Measurements from ENCODE around the gene STAT4.

STAT4 gene

GRCh38 chr2:191144217-191144616 is 6.6 kb downstream of the STAT4 start:
- no peak for DNase-seq

DNA sequence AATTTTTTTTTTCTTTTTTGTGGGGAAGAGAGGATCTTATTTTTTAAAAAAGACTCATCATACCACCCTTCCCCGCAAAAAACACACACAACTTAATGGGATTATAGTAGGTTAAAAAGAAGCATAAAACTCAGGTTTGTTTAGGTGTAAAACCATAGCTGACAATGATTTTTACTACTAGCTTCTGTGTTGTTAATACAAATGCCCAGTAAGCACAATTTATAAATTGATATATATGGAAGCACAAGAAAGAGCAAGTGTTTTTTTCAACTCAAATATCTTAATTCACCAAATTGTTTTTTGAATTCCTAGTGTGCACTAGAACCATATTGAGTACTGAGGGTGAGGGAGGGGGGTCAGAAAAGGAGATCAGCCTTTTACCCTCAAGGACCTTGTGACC is 7.0 kb downstream of the STAT4 start:
- DNase-seq = no peak

- DNase-seq = no peak
Measured at GRCh38 chr2:191128911-191129304, 21.9 kb downstream of the STAT4 start.

GRCh38 chr2:191128172-191128910 is 22.5 kb downstream of the STAT4 start:
- DNase-seq = no peak

DNA sequence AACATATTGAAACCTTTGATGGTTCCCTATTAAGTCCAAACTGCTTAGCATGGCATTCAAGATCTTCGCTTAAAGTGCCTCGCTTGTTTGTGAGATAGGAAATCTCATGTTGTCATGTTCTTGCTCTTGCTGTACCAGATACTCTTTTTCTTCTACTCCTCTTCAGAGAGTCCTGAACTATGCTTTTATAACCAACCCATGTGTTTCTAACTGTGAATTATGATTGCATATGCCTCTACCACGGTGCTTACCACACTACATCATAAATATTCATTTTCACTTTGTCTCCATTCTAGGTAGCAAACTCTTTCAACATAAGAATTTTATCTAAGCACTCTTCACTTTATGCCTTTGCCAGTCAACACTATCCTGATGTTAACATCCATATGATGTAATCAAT is 23.6 kb downstream of the STAT4 start:
- DNase-seq = no peak

DNA sequence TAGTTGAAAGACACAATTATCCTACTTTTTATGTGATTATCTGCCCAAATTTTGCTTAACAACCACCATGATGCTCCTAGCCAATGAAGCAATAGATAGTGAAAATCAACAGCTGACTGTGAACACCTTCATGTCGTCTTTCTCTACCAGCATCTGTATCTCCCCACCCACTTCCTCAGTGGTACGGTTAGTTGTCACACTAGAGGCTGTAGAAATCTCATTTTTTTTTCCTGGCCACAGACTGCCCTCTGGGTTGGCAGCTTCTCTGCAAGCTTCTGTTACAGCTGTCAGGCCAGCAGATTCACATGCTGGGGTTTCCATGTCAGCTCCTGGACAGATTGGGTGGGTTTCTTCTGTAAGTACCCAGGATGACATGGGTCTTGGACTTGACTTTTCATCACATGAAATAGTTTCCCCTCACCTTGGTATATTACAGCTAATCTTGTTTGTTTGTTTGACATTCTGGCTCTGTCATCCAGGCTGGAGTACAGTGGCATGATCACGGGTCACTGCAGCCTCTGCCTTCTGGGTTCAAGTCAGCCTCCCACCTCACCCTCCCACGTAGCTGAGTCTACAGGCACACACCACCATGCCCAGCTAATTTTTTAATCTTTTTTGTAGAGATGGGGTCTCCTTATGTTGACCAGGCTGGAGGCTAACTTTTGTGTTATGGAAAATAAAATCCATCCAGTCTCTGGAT is 24.3 kb downstream of the STAT4 start:
- DNase-seq = no peak

DNA sequence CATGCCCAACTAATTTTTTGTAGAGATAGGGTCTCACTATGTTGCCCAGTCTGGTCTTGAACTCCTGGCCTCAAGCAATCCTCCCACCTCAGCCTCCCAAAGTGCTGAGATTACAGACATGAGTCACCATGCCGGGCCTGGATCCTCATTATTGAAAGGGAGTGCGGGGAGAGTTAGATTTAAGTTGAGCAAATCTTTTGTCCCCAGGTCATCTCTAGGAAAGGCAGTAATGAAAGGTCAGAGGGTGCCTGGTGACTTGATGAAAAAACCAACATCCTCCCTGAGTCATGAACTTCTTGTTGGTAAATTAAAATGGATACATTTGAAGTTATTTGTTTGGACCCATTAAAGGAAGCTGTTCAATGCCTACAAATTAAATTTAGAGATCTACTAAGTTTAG is 25.1 kb downstream of the STAT4 start:
- no peak for DNase-seq

DNA sequence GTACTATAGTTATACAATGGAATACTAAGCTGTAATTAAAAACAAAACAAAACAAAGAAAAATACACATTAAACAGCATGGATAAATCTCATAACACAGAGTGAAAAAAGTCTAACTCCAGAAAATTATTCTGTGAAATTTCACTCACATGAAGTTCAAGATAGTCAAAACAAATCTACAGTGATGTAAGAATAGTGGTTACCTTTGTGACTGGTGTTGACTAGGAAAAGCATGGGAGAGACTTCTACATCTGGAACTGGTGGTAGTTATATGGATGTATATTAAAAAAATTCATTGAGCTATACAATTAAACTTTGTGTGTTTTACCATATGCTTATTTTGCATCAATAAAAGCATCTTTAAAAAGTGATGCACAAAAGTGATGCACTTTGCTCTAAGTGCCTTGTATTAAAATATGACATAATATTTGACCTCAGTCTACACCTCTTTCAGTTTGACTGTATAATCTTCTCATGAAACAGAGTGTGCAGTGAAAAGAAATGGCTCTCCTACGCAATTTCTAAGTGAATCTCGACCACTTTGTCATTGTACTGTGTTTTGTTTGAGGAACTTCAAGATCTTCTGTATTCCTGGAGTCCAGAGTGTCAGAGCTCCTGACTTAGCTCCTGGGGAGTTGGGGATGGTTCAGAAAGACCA is 28.0 kb downstream of the STAT4 start:
- no peak for DNase-seq

GRCh38 chr2:191117341-191117740 is 33.5 kb downstream of the STAT4 start:
- no peak for DNase-seq

DNA sequence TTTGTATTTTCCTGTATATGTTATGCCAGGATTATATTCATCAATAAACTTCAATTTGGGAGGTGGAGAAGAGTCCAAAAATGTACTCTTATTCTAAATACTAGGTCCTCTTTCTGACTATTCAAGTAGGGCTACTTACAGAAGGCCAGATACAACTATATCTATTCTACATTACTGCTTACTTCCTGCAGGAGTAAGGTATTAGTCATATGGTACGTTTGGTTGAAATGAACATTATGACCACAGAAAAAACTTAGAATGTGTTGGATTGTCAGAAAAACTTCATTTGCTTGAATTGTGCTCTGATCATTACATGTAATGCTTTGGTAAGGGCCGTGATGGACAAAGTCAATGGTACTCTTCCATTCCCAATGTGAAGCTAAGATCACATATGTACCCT is 35.0 kb downstream of the STAT4 start:
- DNase-seq = no peak

- peak in 1 of 2 experiments; percentile 65 for DNase-seq
Measured at GRCh38 chr2:191115391-191115790, 35.4 kb downstream of the STAT4 start.

DNA sequence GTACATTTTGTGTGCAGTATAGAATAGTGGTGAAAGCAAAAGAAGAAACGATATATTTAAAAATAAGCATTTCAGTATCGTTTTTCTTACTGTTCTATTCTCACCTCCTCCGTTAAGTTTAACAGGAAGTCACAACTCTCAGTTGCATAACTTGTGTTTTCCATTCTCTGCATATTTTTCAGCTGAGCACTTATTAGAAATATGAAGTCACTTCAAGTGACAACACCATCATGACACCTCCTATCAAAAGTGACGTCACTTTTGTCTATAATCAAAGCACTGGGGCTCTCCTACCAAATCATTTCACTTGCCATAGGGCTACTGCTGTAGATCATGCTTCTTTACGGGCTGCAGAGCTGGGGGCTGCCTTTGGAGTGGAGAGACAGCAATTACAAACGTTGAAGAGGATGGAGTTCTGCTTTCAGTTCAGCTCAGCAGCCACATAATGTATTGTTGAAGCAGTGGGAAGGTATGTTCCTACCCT is 36.3 kb downstream of the STAT4 start:
- DNase-seq = peak in 1 of 2 experiments; percentile 13

DNA sequence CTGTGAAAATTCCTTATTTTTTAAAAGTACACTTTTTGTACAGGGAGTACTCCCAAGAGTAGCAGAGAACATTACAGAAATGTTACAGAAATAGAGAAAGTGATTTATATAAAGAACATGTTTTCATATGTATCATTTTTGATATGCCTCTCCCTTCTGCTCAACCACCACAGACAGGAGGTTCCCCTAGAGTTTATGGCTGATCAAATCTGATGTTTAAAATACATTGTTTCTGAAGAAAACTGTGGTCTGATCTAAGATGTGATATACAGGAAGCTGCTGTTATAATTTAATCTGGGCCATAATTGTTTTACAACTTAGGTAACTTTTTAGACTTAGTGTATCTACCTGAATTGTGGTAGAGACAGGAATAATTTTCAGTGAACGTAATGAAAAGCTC is 37.0 kb downstream of the STAT4 start:
- no peak for DNase-seq

DNA sequence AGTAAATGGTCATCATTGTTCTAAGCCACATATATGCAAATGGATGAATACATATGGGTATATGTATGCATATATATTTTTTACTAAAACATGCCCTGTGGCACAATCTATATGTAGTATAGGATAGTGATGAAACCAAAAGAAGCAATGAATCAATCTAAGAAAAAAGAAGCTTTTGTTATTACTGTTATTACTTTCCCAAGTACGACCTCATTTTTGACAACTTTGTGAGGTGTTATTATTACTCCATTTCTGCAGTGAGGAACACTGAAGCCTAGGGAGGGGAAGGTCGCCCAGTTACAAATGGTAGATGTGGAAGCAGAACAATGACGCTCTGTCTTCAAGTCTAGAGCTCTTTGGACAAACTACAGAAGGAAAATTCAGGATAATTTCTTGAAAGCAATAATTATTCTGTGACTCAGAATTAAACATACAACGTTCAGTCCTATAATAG is 38.3 kb downstream of the STAT4 start:
- no peak for DNase-seq

DNA sequence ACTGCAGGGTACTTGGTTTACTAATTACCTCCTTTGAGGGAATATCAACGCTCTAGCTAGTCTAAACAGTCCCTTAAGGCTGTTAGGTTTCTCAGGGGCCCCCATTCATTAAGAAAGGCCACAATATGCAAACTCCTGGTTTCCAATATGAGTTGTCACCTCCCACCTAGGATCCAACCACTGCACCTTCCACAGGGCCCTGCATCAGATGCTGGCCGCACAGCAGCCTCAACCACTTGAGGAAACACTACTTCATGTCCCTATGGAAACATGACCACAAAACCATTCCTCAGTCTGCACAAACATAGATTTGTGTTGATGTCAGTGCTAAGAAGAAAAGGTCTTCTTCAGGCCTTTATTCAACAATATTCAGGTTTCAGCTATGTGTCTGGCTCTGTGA is 40.9 kb downstream of the STAT4 start:
- no peak for DNase-seq

DNA sequence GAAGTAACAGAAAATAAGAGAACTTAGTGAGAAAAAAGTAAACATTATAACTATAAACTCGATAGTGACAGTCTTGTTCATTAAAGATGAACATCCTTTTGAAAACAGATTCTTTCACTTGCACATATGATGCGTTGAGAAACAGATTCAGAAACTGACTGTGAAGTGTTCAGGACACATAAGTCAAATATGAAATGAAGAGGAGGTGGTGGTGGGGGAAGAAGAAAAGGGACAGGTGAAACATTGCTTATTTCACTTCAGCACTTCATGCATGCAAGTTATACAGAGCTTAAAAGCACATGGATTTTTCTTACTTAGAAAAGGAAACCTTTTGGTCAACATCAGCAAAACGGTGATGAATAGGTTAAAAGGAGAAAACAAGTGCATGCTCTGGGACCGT is 42.5 kb downstream of the STAT4 start:
- no peak for DNase-seq

DNA sequence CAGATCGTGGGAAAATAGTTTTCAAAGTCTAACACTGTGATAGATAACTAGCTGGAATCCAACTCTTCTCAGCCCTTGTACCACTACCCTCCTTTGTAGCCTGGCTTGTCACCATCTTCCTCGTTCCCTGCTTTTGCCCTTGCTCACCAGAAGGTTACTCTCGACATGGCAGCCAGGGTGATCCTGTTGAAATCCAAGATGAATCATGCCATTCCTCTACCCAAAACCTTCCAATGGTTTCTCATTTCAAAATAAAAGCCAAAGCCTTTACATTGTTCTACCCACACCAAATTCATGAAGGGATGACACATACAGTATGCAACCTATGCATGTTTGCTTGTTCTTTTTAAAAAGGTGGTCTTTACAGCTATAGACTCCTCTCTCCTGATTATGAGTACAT is 45.7 kb downstream of the STAT4 start:
- no peak for DNase-seq

- DNase-seq = no peak
Measured at GRCh38 chr2:191103774-191104173, 47.0 kb downstream of the STAT4 start.

DNA sequence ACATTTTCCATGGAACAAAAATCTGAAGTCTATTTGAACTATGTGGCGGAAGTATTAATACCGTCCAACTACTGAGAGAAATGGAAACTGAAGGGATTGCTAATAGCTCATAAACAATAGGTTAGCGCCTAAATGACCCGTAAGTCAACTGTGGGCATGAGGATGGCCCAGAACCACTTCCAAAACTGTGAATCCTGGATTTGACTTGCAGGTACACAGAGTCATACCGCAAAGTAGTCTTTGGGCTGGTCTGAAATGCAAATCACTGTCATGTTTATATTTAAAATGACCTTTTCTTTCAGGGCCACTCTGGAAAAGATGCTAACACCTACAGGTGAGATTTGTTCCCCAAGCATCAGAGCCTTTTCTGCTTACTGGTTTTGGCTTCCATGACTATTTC is 50.6 kb downstream of the STAT4 start:
- no peak for DNase-seq

GRCh38 chr2:191087311-191087710 is 63.5 kb downstream of the STAT4 start:
- DNase-seq = no peak

GRCh38 chr2:191086706-191087105 is 64.1 kb downstream of the STAT4 start:
- DNase-seq = no peak

GRCh38 chr2:191083540-191083939 is 67.3 kb downstream of the STAT4 start:
- no peak for DNase-seq

GRCh38 chr2:191082321-191082720 is 68.5 kb downstream of the STAT4 start:
- no peak for DNase-seq

Data from stimulated activated CD4-positive, alpha-beta T cell treated with anti-CD3 and anti-CD28 coated beads, Interleukin-4, amount 100 ng/mL, for 4 hours (primary cell).